Endothelial cell of umbilical vein (primary cell): Measurements from ENCODE around the gene C15orf40.

Experiments used
- POLR2A ChIP-seq: IDR thresholded peaks from 2 replicates; pipeline ENCODE4 v1.6.1; 2012; ENCODE audit warnings: low read depth, mild to moderate bottlenecking, control low read depth, low read length
- POLR2AphosphoS5 ChIP-seq: IDR thresholded peaks from 2 replicates; pipeline ENCODE4 v1.6.1; 2012; ENCODE audit warnings: low read depth, mild to moderate bottlenecking, control low read depth, low read length, moderate library complexity; ENCODE audit not compliant: insufficient read depth

DNA sequence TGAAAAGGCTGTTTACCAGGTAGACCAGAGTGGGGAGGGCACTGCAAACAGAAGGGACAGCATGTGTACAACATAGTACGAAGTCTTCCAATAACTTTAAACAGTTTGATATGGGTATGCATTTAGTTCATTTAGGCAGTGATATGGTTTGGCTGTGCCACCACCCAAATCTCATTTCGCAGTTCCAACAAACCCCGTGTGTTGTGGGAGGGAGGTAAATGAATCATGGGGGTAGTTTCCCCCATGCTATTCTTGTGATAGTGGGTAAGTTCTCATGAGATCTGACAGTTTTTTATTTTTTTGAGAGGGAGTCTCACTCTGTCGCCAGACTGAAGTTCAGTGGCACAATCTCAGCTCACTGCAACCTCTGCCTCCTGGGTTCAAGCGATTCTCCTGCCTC, 33.0 kb downstream of the C15orf40 start:
- TF ChIP-seq POLR2A (no peak), POLR2AphosphoS5 (no peak)
